Astrocyte (in vitro differentiated cells and primary cell): ENCODE measurements around the gene ADAMTS19.
"Not testable (repeated sequence)": the region's sequence is repeated elsewhere in the genome, so short reads cannot be mapped to it uniquely, and the experiment has no call there.

Experiments used
- CTCF ChIP-seq: IDR thresholded peaks from 2 replicates; pipeline ENCODE4 v1.5.1; 2011; ENCODE audit warnings: low read depth, mild to moderate bottlenecking, inconsistent platforms, low read length, moderate library complexity; ENCODE audit not compliant: insufficient read depth
- EZH2 ChIP-seq: IDR thresholded peaks from 2 replicates; pipeline ENCODE4 v1.6.1; 2012; ENCODE audit warnings: mild to moderate bottlenecking, low read length, inconsistent platforms; ENCODE audit not compliant: insufficient read depth

- TF ChIP-seq CTCF, EZH2: not testable (repeated sequence)
Observed at GRCh38 chr5:129428636-129429035, 31.5 kb upstream of the ADAMTS19 start.
